Testis (tissue), 3 donors: ENCODE measurements around the gene TMEM244. TPM values are rescaled to one million over a fixed set of nuclear protein-coding genes. Genes with fewer than 3 reads are reported as not detected.

Experiments
- polyA plus RNA-seq: library from polyadenylated mRNA; stranded (reverse); fragments of 350-450 nt; fragmentation: Illumina TruSeq; extraction: RNeasy Lipid Tissue Mini Kit (QIAGEN cat#74804); gene quantifications from one replicate; pipeline ENCODE4 v1.2.3, GENCODE V29; 2014; ENCODE audit warnings: low read depth, low replicate concordance; ENCODE audit not compliant: insufficient read depth
- small RNA-seq, 2 donors: library from RNA; depleted of rRNA; stranded (forward); fragments of <200 nt; gene quantifications; one replicate each; pipeline ENCODE3, GENCODE V24; 2016
- total RNA-seq, 2 donors: library from RNA; depleted of rRNA; stranded (reverse); fragments of >200 nt; gene quantifications; one replicate each; pipeline ENCODE4 v1.2.3, GENCODE V29; 2016

TMEM244 gene
- total and polyA plus RNA-seq, 3 donors from 2014 or later = not detected

Small RNA genes within 50 kb of the gene (small RNA-seq; reads per million reads assigned to genes)
- 0 reads per million in 2 donors for gene AL451046.2

Other genes with a start within 250 kb of the TMEM244 start
- gene ARHGAP18, start 151.1 kb downstream of the TMEM244 start, total RNA-seq = 10 to 100 TPM; 23.8 to 29.8 TPM
- 15.8 TPM for gene ARHGAP18, start 151.1 kb downstream of the TMEM244 start, polyA plus RNA-seq
- 10 to 100 TPM; 25.0 to 32.3 TPM for gene L3MBTL3, start 157.3 kb upstream of the TMEM244 start, total RNA-seq
- 11.0 TPM for gene L3MBTL3, start 157.3 kb upstream of the TMEM244 start, polyA plus RNA-seq